Neural progenitor cell (in vitro differentiated cells): ENCODE data around the gene ITGB5. TPM values are rescaled to one million over a fixed set of nuclear protein-coding genes. Genes with fewer than 3 reads are reported as not detected.

Experiments
- DNase-seq: peaks from one replicate; pipeline ENCODE4 v3.0.0-alpha.2; 2016; ENCODE audit warnings: low spot score
- H2AFZ ChIP-seq: fragments of 200-600 bp; sonication (generic); replicated peaks from 2 replicates; pipeline ENCODE4 v1.6.1; 2016; ENCODE audit warnings: antibody characterized with exemption
- H3F3A ChIP-seq: fragments of 200-600 bp; sonication (generic); 2 replicates; pipeline ENCODE4 v1.6.1; 2016; ENCODE audit warnings: antibody characterized with exemption, low read depth
- H3K27ac ChIP-seq: fragments of 200-600 bp; sonication (generic); 2 replicates; pipeline ENCODE4 v1.5.1; 2016; ENCODE audit warnings: mild to moderate bottlenecking
- H3K27me3 ChIP-seq: fragments of 200-600 bp; sonication (generic); 2 replicates; pipeline ENCODE4 v1.6.1; 2016; ENCODE audit warnings: mild to moderate bottlenecking, moderate library complexity
- H3K36me3 ChIP-seq: fragments of 200-600 bp; sonication (generic); 2 replicates; pipeline ENCODE4 v1.5.1; 2016
- H3K4me1 ChIP-seq: fragments of 200-600 bp; sonication (generic); 2 replicates; pipeline ENCODE4 v1.6.1; 2016; ENCODE audit warnings: mixed run types
- H3K4me2 ChIP-seq: fragments of 200-600 bp; sonication (generic); 2 replicates; pipeline ENCODE4 v1.6.1; 2016
- H3K4me3 ChIP-seq: fragments of 200-600 bp; sonication (generic); 2 replicates; pipeline ENCODE4 v1.5.1; 2016
- H3K79me2 ChIP-seq: fragments of 200-600 bp; sonication (generic); 2 replicates; pipeline ENCODE4 v1.6.1; 2016; ENCODE audit warnings: low read depth
- H3K9ac ChIP-seq: fragments of 200-600 bp; sonication (generic); 2 replicates; pipeline ENCODE4 v1.6.1; 2016
- H3K9me3 ChIP-seq: fragments of 200-600 bp; sonication (generic); 2 replicates; pipeline ENCODE4 v1.5.1; 2016; ENCODE audit warnings: low read depth
- H4K20me1 ChIP-seq: fragments of 200-600 bp; sonication (generic); 2 replicates; pipeline ENCODE4 v1.6.1; 2016; ENCODE audit warnings: low read depth
- H3K27ac Mint-ChIP-seq: 3 replicates; pipeline ENCODE4 v1.8.0; 2021; ENCODE audit warnings: mixed read lengths
- H3K27me3 Mint-ChIP-seq: 2 replicates; pipeline ENCODE4 v1.8.0; 2022; ENCODE audit warnings: low read depth, mild to moderate bottlenecking, inconsistent platforms, moderate library complexity, mixed read lengths; ENCODE audit not compliant: insufficient read depth
- H3K36me3 Mint-ChIP-seq: 3 replicates; pipeline ENCODE4 v1.8.0; 2021; ENCODE audit warnings: mixed read lengths
- H3K4me1 Mint-ChIP-seq: 3 replicates; pipeline ENCODE4 v1.8.0; 2021; ENCODE audit warnings: mixed read lengths
- H3K4me3 Mint-ChIP-seq: 3 replicates; pipeline ENCODE4 v1.8.0; 2021; ENCODE audit warnings: mild to moderate bottlenecking, moderate library complexity, mixed read lengths
- H3K9me3 Mint-ChIP-seq: 3 replicates; pipeline ENCODE4 v1.8.0; 2020; ENCODE audit warnings: mixed read lengths
- CTCF ChIP-seq: fragments of 200-600 bp; sonication (generic); IDR thresholded peaks from 2 replicates; pipeline ENCODE4 v1.5.1; 2017; ENCODE audit warnings: antibody characterized with exemption, mild to moderate bottlenecking
- EZH2 ChIP-seq: fragments of 200-600 bp; sonication (generic); IDR thresholded peaks from 2 replicates; pipeline ENCODE4 v1.6.1; 2017; ENCODE audit warnings: antibody characterized with exemption, mild to moderate bottlenecking, moderate library complexity
- EZH2phosphoT487 ChIP-seq: fragments of 200-600 bp; sonication (generic); IDR thresholded peaks from 2 replicates; pipeline ENCODE4 v1.6.1; 2017; ENCODE audit warnings: antibody characterized with exemption
- total RNA-seq: library from RNA; depleted of rRNA; stranded (reverse); fragments of >200 nt; gene quantifications from 2 replicates; pipeline ENCODE4 v1.2.3, GENCODE V29; 2015; ENCODE audit warnings: low replicate concordance

Gene ITGB5
- total RNA-seq, 1 donor from 2014 or later: 55.8 TPM

GRCh38 chr3:124919756-124920155 is 32.6 kb upstream of the ITGB5 start:
- TF ChIP-seq EZH2 (no peak), EZH2phosphoT487 (no peak), CTCF (no peak)
- no peaks in the 10 kb centered on the region for H3K9me3 ChIP-seq
- no peak overlapping the region for H3K9ac ChIP-seq
- no peaks in the 10 kb centered on the region for H3K27me3 ChIP-seq
- no peak overlapping the region for H3K4me3 ChIP-seq
- no peak overlapping the region for H3K27ac Mint-ChIP-seq
- H4K20me1 ChIP-seq: no peaks in the 10 kb centered on the region
- H2AFZ ChIP-seq: no peak overlapping the region
- no peak overlapping the region for H3K4me2 ChIP-seq
- H3K36me3 Mint-ChIP-seq: no peaks in the 10 kb centered on the region
- H3K4me3 Mint-ChIP-seq: no peak overlapping the region
- H3K4me1 ChIP-seq: no peaks in the 10 kb centered on the region
- H3K9me3 Mint-ChIP-seq: no peaks in the 10 kb centered on the region
- H3F3A ChIP-seq: no peaks in the 10 kb centered on the region
- H3K4me1 Mint-ChIP-seq: peaks cover 6% of the 10 kb centered on the region
- H3K36me3 ChIP-seq: no peaks in the 10 kb centered on the region
- no peak for DNase-seq
- H3K27me3 Mint-ChIP-seq: peaks cover 7% of the 10 kb centered on the region
- H3K27ac ChIP-seq: no peak overlapping the region
- no peaks in the 10 kb centered on the region for H3K79me2 ChIP-seq

GRCh38 chr3:124918524-124918923 is 31.4 kb upstream of the ITGB5 start:
- no peaks in the 10 kb centered on the region for H4K20me1 ChIP-seq
- no peaks in the 10 kb centered on the region for H3K9me3 ChIP-seq
- no peak overlapping the region for H3K27ac ChIP-seq
- H3F3A ChIP-seq: no peaks in the 10 kb centered on the region
- H3K4me2 ChIP-seq: no peak overlapping the region
- no peaks in the 10 kb centered on the region for H3K27me3 ChIP-seq
- peaks cover 8% of the 10 kb centered on the region for H3K27me3 Mint-ChIP-seq
- H3K4me1 ChIP-seq: no peaks in the 10 kb centered on the region
- no peak overlapping the region for H3K27ac Mint-ChIP-seq
- no peaks in the 10 kb centered on the region for H3K79me2 ChIP-seq
- H3K4me1 Mint-ChIP-seq: peaks cover 6% of the 10 kb centered on the region
- TF ChIP-seq EZH2: no peak
- no peak for TF ChIP-seq CTCF
- TF ChIP-seq EZH2phosphoT487: no peak
- H3K4me3 ChIP-seq: no peak overlapping the region
- no peak for DNase-seq
- H3K36me3 Mint-ChIP-seq: no peaks in the 10 kb centered on the region
- no peak overlapping the region for H2AFZ ChIP-seq
- no peaks in the 10 kb centered on the region for H3K36me3 ChIP-seq
- no peak overlapping the region for H3K9ac ChIP-seq
- H3K9me3 Mint-ChIP-seq: no peaks in the 10 kb centered on the region
- no peak overlapping the region for H3K4me3 Mint-ChIP-seq

- H3K27ac Mint-ChIP-seq: no peak overlapping the region
- Histone ChIP-seq H3K9me3 (no peaks in the 10 kb centered on the region), H2AFZ (peak overlapping the region; percentile 43), H3F3A (no peaks in the 10 kb centered on the region), H3K79me2 (no peaks in the 10 kb centered on the region), H3K36me3 (no peaks in the 10 kb centered on the region), H4K20me1 (no peaks in the 10 kb centered on the region), H3K4me1 (no peaks in the 10 kb centered on the region), H3K27me3 (no peaks in the 10 kb centered on the region), H3K4me2 (no peak overlapping the region), H3K4me3 (no peak overlapping the region), H3K9ac (no peak overlapping the region), H3K27ac (no peak overlapping the region)
- no peak overlapping the region for H3K4me3 Mint-ChIP-seq
- H3K36me3 Mint-ChIP-seq: no peaks in the 10 kb centered on the region
- peaks cover 6% of the 10 kb centered on the region for H3K4me1 Mint-ChIP-seq
- H3K9me3 Mint-ChIP-seq: no peaks in the 10 kb centered on the region
- no peak for TF ChIP-seq EZH2
- no peak for TF ChIP-seq EZH2phosphoT487
- no peak for TF ChIP-seq CTCF
- no peak for DNase-seq
- H3K27me3 Mint-ChIP-seq: peaks cover 5% of the 10 kb centered on the region
Observed at GRCh38 chr3:124916837-124917409, 29.8 kb upstream of the ITGB5 start.
